ENCODE data around the gene SUPT6H.
A peak's percentile ranks its signal among the peaks of the same experiment; 100 is the strongest.
"Not testable (repeated sequence)": the region's sequence is repeated elsewhere in the genome, so short reads cannot be mapped to it uniquely, and the experiment has no call there.

SUPT6H gene

GRCh38 chr17:28719021-28719433, 57.0 kb downstream of the SUPT6H start:
- no peak for DNase-seq (ENCODE audit: low read depth in 2 of 2)

GRCh38 chr17:28720247-28720996, 58.4 kb downstream of the SUPT6H start:
- no peak for DNase-seq (ENCODE audit: low read depth in 2 of 2)

GRCh38 chr17:28720997-28721329, 59.0 kb downstream of the SUPT6H start:
- not testable (repeated sequence) for DNase-seq (ENCODE audit: low read depth in 2 of 2)

DNA sequence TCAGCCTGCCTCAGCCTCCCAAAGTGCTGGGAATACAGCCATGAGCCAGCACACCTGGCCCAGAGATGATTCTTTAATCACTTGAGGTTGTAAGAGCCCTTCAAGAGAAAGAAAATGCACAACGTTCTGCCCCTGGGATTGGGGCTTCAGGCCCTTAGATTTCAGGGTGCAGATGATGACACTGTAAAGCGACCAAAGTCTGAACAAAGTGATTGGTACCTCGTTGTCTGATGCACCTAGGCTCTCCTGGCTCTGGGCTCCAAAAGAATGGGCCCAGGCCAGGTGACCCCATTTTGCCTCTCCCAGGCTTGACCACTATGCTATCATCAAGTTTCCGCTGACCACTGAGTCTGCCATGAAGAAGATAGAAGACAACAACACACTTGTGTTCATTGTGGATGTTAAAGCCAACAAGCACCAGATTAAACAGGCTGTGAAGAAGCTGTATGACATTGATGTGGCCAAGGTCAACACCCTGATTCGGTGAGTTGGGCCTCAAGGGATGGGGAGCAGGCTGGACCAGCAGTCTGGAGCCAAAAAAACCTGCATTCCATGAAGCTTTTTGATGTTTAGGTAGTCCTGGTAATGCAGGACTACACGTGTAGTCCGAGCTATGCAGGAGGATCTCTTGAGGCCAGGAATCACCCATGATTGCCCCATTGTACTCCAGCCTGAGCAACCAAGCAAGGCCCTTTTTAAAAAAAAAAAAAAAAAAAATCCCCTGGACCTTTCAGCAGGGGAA, 60.6 kb downstream of the SUPT6H start:
- DNase-seq (ENCODE audit: low read depth in 2 of 2) = no peak

- no peak for DNase-seq (ENCODE audit: low read depth in 2 of 2)
Observed at GRCh38 chr17:28723159-28723835, 61.3 kb downstream of the SUPT6H start.

- not testable (repeated sequence) for DNase-seq (ENCODE audit: low read depth in 2 of 2)
Observed at GRCh38 chr17:28723836-28724499, 62.0 kb downstream of the SUPT6H start.

- no peak for DNase-seq (ENCODE audit: low read depth in 2 of 2)
Observed at GRCh38 chr17:28724500-28725165, 62.6 kb downstream of the SUPT6H start.

DNA sequence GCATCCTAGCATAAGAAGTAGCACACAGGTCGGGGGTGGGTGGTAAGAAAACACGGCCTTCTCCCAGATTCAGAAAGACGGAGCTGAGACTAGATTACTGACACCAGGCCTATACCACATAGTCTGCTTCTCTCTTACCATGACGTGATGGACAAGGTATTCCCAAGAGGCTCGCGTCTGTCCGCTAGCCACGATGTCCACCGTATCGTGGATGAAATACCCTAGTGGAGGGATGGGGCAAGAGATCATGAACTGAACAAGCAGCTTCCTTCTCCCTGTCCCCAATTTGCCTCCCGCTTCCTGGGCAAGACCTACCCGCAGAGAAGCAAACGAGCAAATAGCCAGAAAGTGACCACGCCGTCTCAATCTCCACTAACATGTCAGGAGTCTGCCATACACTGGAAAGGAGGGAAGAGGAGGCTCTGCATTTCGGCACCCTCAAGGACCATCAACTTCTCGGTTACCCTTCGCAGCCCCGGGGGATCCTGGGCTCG, 63.2 kb downstream of the SUPT6H start:
- no peak for DNase-seq (ENCODE audit: low read depth in 2 of 2)

DNA sequence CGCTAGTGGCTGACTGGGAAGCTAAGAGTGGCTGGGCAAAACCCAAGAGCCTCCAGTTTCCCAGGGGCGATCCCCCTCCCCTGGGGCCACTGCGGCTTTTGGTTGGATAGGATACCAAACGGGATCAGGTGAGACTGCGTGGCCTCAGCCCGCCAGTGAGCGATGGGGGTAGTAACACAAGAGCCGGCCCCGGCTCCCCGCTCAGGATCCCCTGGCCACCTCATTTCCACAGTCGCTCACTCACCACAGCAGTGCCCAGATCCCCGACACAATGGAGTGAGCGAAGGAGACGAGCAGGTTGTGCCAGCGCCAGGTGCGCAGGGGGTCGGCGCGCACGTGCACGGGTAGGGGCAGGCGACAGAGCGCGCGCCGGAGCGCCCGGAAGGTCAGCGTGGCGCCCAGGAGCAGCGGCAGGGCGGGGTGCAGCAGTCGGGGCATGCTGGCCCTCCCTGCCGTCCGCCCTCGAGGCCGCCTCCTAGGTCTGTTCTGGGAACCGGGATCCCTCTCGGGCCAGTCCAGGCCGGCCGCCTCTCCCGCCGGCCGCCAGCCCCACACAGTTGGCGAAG, 63.7 kb downstream of the SUPT6H start:
- no peak for DNase-seq (ENCODE audit: low read depth in 2 of 2)

GRCh38 chr17:28726226-28726626, 64.2 kb downstream of the SUPT6H start, which contains the start of gene TLCD1:
TLCD1 (minus strand) TSS chr17:28726233; CDS start chr17:28726097, 136 bp downstream.
- no peak for DNase-seq (ENCODE audit: low read depth in 2 of 2)

GRCh38 chr17:28726627-28727491, 64.9 kb downstream of the SUPT6H start:
- DNase-seq (ENCODE audit: low read depth in 2 of 2) = peak; percentile 80 to 82

DNA sequence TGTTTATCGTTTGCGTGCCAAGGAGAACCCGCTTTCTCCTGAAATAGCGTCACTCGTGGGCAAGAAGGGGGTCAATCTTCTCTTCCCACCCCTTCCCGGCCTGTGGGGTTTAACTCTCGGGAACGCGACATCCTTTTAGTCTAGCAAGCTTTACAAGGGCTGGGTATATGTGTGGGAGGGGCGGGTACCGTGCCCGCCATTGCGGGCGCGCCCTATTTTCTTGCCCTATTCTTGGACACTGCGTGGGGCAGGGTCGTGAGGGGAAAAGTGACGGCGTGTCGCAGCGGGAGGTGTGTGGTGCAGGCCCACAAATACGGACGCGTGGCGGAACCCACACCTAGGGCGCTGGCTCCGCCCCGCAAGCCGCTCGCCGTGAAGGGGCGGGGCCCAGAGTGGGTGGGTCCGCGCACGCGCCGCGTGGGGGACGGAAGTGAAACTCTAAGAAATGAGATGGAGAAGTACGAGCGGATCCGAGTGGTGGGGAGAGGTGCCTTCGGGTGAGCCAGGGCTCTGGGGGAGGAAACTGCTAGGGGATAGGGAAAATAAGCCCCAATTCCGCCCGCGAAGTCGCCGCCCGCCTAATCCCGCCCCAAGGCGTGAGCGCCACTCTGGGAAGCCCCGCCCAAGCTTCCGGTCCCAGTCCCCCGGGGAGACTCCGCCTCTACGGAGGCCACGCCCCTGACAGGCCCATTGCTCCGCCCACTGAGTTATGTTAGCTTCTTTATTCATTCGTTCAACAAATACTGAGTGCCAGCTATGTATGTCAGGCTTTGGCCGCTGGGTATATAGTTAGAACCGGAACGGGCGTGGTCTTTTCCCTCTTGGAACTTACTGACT, 66.6 kb downstream of the SUPT6H start, which contains the start of gene NEK8:
NEK8 (plus strand) TSS at position 425 of the 837 bp plus-strand sequence; CDS start at position 451, 26 bp downstream.
- peak; percentile 94 to 98 for DNase-seq (ENCODE audit: low read depth in 2 of 2)

DNA sequence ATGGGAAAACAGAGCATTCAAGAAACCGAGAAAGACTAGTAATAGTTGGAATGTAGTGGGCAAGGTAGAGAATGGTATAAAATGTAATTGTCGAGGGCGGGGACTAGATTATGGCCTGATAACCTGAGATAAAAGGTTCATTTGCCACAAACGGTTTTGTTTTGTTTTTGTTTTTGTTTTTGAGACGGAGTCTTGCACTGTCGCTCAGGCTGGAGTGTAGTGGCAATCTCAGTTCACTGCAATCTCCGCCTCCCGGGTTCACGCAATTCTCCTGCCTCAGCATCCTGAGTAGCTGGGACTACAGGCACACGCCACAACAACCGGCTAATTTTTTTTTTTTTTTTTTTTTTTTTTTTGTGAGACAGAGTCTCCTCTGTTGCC, 67.9 kb downstream of the SUPT6H start:
- no peak for DNase-seq (ENCODE audit: low read depth in 2 of 2)

DNA sequence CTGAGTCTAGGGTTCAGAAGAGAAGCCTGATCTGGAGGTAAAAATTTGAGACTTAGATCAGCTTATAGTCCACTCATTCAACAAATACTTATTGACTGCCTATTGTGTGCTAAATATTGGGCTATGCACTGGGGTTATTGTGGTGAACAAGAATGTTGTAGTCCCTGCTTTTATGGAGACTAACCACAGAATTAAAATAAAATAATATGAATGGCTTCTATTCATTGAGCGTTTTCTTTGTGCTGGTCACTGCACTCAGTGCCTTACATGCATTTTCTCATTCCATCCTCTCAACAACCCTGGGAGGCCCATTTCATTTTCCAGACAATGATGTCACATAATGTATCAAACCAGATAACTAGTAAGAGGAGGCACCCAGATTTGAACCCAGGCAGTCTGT, 71.3 kb downstream of the SUPT6H start:
- DNase-seq (ENCODE audit: low read depth in 2 of 2) = no peak

GRCh38 chr17:28734712-28735241, 72.8 kb downstream of the SUPT6H start:
- DNase-seq (ENCODE audit: low read depth in 2 of 2) = no peak

GRCh38 chr17:28735242-28735722, 73.3 kb downstream of the SUPT6H start:
- DNase-seq (ENCODE audit: low read depth in 2 of 2) = no peak

GRCh38 chr17:28735913-28736769, 74.1 kb downstream of the SUPT6H start:
- DNase-seq (ENCODE audit: low read depth in 2 of 2) = not testable (repeated sequence)

GRCh38 chr17:28737316-28737715, 75.3 kb downstream of the SUPT6H start:
- no peak for DNase-seq (ENCODE audit: low read depth in 2 of 2)
